ENCODE measurements around the gene BMF.
"Not testable (repeated sequence)": the region's sequence is repeated elsewhere in the genome, so short reads cannot be mapped to it uniquely, and the experiment has no call there.

The BMF gene

DNA sequence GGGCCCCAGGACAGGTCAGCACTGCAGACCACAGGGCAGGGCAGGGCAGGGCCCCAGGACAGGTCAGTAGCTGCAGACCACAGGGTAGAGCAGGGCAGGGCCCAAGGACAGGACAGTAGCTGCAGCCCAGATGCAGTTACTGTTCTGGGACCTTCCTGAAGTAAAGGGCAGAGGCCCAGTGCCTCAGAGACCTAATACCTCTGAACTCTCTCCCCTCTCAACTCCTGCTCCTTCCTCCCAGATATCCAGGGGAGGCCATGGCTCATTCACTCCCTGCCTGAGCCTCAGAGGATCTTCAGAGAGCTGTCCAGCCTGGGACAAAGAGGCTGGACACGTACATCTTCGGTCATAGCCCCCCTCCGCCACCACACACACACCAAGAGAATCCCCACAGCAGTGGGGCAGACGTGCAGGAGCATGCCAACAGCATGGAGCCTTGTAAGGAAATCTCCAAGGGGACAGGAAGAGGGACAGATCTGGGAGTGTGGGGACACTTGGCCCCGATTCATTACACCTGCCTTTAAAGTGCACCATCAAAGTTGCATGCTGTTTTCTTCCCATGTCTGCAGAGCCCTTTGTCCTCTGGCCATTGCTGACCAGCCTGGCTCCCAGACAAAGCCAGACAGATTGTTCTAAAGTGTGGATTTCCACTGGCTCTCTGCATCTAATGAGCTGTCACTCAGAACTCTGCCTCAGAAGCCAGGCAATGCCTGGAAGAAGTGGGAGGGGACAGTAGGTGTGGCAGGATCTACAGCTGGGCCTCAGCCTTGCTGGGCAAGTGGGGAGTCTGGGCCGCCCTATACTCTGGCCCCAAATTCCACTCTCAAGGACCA is 28.0 kb upstream of the BMF start:
- Histone ChIP-seq H3K36me3 (replicated peaks; ENCODE audit: low read depth, low read length) (no peaks in the 10 kb centered on the region), H4K20me1 (ENCODE audit: insufficient read depth, low read length) (no peaks in the 10 kb centered on the region), H3K4me2 (ENCODE audit: low read length) (no peak overlapping the region), H3K9me3 (ENCODE audit: insufficient read depth, low read length) (no peaks in the 10 kb centered on the region), H3K27me3 (ENCODE audit: low read depth, low read length) (no peaks in the 10 kb centered on the region), H3K4me3 (ENCODE audit: low read length) (no peak overlapping the region), H3K79me2 (ENCODE audit: low read length) (no peaks in the 10 kb centered on the region), H3K4me1 (ENCODE audit: low read length) (peaks cover 8% of the 10 kb centered on the region; the same call in 1 of the 2 replicates), H3K27ac (ENCODE audit: low read length) (no peak overlapping the region), H3K9ac (ENCODE audit: low read length) (no peak overlapping the region), H2AFZ (ENCODE audit: low read depth, low read length) (no peak overlapping the region)
- TF ChIP-seq, protein P1, sequence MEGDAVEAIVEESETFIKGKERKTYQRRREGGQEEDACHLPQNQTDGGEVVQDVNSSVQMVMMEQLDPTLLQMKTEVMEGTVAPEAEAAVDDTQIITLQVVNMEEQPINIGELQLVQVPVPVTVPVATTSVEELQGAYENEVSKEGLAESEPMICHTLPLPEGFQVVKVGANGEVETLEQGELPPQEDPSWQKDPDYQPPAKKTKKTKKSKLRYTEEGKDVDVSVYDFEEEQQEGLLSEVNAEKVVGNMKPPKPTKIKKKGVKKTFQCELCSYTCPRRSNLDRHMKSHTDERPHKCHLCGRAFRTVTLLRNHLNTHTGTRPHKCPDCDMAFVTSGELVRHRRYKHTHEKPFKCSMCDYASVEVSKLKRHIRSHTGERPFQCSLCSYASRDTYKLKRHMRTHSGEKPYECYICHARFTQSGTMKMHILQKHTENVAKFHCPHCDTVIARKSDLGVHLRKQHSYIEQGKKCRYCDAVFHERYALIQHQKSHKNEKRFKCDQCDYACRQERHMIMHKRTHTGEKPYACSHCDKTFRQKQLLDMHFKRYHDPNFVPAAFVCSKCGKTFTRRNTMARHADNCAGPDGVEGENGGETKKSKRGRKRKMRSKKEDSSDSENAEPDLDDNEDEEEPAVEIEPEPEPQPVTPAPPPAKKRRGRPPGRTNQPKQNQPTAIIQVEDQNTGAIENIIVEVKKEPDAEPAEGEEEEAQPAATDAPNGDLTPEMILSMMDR (IDR thresholded peaks at IDR 0.05; ENCODE audit: low read depth, low read length), result no peak
- TF ChIP-seq EZH2phosphoT487 (IDR thresholded peaks at IDR 0.05; ENCODE audit: low read depth), result no peak

DNA sequence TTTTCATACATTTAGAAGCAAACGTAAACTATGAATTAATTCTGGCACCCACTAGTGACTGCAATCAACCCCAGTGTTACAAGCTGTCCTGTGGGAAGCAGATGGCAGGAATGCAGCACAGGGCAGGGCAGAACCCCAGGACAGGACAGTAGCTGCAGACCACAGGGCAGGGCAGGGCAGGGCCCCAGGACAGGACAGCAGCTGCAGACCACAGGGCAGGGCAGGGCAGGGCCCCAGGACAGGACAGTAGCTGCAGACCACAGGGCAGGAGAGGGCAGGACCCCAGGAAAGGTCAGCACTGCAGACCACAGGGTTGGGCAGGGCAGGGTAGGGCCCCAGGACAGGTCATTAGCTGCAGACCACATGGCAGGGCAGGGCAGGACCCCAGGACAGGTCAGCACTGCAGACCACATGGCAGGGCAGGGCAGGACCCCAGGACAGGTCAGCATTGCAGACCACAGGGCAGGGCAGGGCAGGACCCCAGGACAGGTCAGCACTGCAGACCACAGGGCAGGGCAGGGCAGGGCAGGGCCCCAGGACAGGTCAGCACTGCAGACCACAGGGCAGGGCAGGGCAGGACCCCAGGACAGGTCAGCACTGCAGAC is 27.3 kb upstream of the BMF start:
- H3K4me3 ChIP-seq (ENCODE audit: low read length); H2AFZ ChIP-seq (ENCODE audit: low read depth, low read length); H3K79me2 ChIP-seq (ENCODE audit: low read length); H3K27me3 ChIP-seq (ENCODE audit: low read depth, low read length); H3K9ac ChIP-seq (ENCODE audit: low read length); H3K4me1 ChIP-seq (ENCODE audit: low read length); H3K27ac ChIP-seq (ENCODE audit: low read length); H3K9me3 ChIP-seq (ENCODE audit: insufficient read depth, low read length); H4K20me1 ChIP-seq (ENCODE audit: insufficient read depth, low read length); H3K4me2 ChIP-seq (ENCODE audit: low read length); H3K36me3 ChIP-seq (replicated peaks; ENCODE audit: low read depth, low read length): not testable (repeated sequence)

DNA sequence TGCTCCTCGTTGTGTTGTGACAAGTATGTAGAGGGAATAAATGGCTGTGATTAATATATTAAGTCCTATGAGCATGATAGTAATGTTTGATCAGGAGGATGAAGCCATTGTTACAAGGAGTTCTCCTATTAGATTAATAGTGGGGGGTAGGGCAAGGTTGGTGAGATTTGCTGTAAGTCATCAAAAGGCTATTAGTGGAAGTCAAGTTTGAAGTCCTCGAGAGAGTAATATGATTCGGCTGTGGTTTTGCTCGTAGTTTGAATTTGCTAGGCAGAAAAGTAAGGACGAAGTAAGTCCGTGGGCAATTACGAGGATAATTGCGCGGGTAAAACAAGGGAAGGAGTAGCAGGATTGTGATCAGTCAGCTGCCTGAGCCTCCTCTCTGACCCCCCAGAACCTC is 26.2 kb upstream of the BMF start:
- Histone ChIP-seq H2AFZ (ENCODE audit: low read depth, low read length) (peak overlapping the region; percentile 69; the same call in 1 of the 2 replicates), H3K9ac (ENCODE audit: low read length) (no peak overlapping the region), H4K20me1 (ENCODE audit: insufficient read depth, low read length) (no peaks in the 10 kb centered on the region), H3K27me3 (ENCODE audit: low read depth, low read length) (no peaks in the 10 kb centered on the region), H3K4me2 (ENCODE audit: low read length) (peak overlapping the region; percentile 49), H3K27ac (ENCODE audit: low read length) (no peak overlapping the region), H3K9me3 (ENCODE audit: insufficient read depth, low read length) (no peaks in the 10 kb centered on the region), H3K4me1 (ENCODE audit: low read length) (peaks cover 8% of the 10 kb centered on the region; the same call in 1 of the 2 replicates), H3K4me3 (ENCODE audit: low read length) (peak overlapping the region; percentile 27), H3K79me2 (ENCODE audit: low read length) (no peaks in the 10 kb centered on the region), H3K36me3 (replicated peaks; ENCODE audit: low read depth, low read length) (no peaks in the 10 kb centered on the region)
- TF ChIP-seq, protein P1 (IDR thresholded peaks at IDR 0.05; ENCODE audit: low read depth, low read length), result no peak
- no peak for TF ChIP-seq EZH2phosphoT487 (IDR thresholded peaks at IDR 0.05; ENCODE audit: low read depth)

DNA sequence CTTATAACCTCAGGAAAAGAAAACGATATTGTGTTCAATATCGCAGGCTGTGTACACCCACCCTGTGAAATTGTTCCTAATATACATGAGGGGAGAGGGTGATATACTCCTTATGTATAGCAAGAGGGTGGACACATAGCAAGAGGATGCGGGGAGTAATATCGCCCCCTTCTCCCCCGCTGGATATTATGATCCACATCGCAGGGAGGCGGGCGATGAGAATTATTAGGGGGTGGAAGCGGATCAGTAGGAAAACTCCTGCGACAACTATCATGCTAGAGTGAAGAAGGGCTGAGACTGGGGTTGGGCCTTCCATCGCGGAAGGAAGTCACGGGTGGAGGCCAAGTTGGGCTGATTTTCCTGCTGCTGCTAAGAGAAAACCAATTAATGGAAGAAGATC is 24.9 kb upstream of the BMF start:
- Histone ChIP-seq H3K4me1 (ENCODE audit: low read length) (peaks cover 8% of the 10 kb centered on the region; the same call in 1 of the 2 replicates), H3K27ac (ENCODE audit: low read length) (no peak overlapping the region), H3K9ac (ENCODE audit: low read length) (no peak overlapping the region), H2AFZ (ENCODE audit: low read depth, low read length) (no peak overlapping the region), H3K79me2 (ENCODE audit: low read length) (no peaks in the 10 kb centered on the region), H3K4me2 (ENCODE audit: low read length) (no peak overlapping the region), H3K4me3 (ENCODE audit: low read length) (no peak overlapping the region), H4K20me1 (ENCODE audit: insufficient read depth, low read length) (no peaks in the 10 kb centered on the region), H3K9me3 (ENCODE audit: insufficient read depth, low read length) (no peaks in the 10 kb centered on the region), H3K36me3 (replicated peaks; ENCODE audit: low read depth, low read length) (no peaks in the 10 kb centered on the region), H3K27me3 (ENCODE audit: low read depth, low read length) (no peaks in the 10 kb centered on the region)
- no peak for TF ChIP-seq EZH2phosphoT487 (IDR thresholded peaks at IDR 0.05; ENCODE audit: low read depth)
- TF ChIP-seq, protein P1 (IDR thresholded peaks at IDR 0.05; ENCODE audit: low read depth, low read length), result no peak
